ENCODE measurements around the gene RNF180. TPM values are rescaled to one million over a fixed set of nuclear protein-coding genes. Genes with fewer than 3 reads are reported as not detected.

Gene RNF180
- 6.3 and 6.6 TPM in 2 replicates for total RNA-seq (2014; rRNA removed; shearing (Covaris generic))

GRCh38 chr5:64165500-64166200 lies at the start of gene RNF180:
TSS of gene RNF180 (plus strand) at chr5:64165843. CDS start at chr5:64200808, 34,965 bp downstream.
- DNase-seq (ENCODE audit: low spot score): peak; percentile 10

- no peak for DNase-seq (ENCODE audit: low spot score)
Observed at GRCh38 chr5:64125521-64125920, 40.1 kb upstream of the RNF180 start.

- DNase-seq (ENCODE audit: low spot score): no peak
Observed at GRCh38 chr5:64126202-64126741, 39.4 kb upstream of the RNF180 start.

DNA sequence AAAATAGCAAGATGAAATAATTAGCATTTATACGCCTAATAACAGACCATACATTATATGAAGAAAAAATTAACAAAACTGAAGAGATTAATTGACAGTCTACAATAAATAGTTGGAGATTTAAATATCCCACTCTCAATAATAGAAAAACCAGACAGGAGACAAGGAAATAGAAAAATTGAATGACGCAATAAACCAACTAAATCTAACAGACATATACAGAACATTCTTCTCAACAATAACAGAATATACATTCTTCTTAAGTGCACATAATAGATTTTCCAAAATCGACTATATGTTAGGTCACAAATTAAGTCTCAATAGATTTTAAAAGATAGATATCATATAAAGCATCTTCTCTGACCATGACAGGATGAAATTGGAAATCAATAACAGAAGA lies 25.6 kb upstream of the RNF180 start:
- no peak for DNase-seq (ENCODE audit: low spot score)

DNA sequence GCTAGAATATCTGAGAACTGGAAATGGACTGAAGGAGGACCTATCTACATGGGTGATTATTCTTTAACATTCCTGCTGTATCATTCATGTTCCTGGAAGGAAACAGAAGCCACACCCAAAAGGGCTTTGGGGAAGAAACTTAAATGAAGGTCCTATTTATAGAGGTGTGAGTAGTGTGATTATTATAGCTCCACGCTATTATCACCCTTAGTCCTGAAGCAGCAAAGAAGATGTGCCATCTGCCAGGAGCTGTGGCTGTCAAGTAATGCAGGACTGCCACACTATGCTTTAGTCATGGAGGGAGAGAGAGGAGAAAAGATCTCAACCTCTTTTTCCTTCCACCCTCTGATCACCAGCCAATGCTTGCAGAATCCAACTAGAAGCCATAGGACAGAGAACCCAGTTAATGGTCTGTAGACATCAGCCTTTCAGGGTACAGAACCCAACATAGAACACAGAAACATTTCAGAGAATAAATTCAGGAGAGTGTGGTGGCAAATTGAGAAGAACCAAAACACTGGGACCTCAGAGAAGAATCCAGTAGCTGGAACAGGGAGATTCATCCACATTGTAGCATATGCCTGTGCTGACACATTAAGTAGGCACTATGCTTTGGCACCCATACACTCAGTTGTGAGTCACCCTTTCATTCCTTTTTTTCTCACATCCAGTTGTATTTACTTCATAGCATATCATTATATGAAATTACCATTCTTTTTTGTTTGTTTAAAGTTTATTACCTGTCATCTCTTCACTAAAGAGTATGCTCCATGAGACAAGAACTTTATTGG lies 21.0 kb upstream of the RNF180 start:
- DNase-seq (ENCODE audit: low spot score): no peak

DNA sequence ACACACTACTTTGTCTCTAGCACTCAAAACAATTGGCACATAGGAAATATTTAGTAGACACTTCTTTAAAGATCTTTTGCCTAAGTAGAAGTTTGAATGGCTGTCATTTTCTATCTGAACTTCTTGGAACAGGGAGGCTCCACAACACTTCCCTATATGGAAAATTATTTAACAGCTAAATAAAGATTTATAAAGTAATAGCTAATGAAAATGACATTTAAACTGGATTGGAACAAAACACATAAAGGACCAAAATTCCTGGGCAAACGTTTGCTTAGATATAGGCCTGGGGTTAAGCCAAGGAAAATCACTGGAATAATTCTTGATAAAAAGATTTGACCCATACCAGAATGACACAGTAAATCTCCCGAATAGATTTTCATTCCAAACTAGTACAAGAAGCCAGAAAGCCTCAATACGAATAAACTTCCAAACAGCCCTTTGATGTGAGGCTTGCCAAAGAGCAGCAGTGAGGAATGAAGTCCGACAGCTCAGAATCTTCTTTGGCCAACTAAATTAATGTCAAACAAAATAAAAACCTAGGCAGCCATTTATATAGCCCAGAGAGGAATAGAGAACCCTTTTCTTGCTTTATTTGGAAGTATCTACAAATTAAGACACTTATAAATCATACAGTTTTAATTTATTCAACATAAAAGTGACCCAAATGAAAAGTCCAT lies 20.3 kb upstream of the RNF180 start:
- DNase-seq (ENCODE audit: low spot score): no peak

DNA sequence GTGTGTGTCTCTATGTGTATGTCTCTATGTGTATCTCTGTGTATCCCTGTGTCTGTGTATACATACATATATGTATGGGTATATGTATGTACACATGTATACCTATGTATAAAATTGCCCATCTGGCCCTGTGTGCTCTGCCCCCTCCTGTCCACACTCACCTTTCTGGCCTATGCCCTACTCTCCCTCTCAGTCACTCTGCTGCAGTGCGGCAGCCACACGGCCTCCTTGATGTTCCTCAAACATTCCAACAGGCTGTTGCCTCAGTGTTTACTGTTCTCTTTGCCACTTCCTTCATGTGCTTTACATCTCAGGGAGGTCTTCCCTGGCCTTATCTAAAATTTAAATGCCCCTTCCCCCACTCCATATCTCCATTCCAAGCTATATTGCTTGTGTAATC lies 18.3 kb upstream of the RNF180 start:
- no peak for DNase-seq (ENCODE audit: low spot score)

DNA sequence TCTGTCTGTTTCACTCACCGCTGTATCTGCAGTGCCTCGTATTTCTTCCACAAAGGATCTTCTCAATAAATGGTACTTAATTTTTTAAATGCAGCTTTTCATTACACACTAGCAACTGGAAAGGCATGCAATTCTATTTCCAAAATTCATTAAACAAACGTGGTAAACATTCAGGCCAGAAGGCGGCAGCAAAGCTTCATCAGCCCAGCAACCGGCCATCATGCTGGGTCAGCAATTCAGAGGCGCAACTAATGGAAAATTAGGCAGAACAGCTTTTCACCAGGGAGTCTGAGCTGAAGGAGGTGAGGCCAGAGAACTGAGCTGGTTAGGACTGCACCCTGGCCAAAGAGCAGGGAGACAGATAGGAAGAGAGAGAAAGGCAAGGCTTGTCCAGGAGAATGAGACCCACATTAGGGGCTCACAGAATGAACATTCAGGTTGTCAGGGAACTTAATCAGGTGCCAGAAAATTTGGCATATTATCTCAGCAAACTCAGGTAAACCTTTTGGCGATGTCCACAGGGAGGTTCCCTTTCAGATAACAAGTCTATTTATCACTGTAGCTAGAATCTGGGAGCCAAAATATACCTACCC lies 17.7 kb upstream of the RNF180 start:
- peak; percentile 56 for DNase-seq (ENCODE audit: low spot score)

GRCh38 chr5:64149268-64149667 lies 16.4 kb upstream of the RNF180 start:
- DNase-seq (ENCODE audit: low spot score): no peak

DNA sequence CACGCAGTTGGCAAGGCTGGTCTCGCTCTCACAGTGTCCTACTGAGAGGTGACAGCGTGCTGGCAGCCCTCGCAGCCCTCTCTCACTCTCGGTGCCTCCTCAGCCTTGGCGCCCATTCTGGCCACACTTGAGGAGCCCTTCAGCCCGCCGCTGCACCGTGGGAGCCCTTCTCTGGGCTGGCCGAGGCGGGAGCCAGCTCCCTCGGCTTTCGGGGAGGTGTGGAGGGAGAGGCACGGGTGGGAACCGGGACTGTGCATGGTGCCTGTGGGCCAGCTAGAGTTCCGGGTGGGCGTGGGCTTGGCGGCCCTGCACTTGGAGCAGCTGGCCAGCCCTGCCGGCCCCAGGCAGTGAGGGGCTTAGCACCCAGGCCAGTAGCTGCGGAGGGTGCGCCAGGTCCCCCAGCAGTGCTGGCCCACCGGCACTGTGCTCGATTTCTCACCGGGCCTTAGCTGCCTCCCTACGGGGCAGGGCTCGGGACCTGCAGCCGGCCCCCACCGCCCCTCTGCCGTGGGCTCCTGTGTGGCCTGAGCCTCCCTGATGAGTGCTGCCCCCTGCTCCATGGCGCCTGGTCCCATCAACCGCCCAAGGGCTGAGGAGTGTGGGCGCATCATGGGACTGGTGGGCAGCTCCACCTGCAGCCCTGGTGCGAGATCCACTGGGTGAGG lies 15.7 kb upstream of the RNF180 start:
- no peak for DNase-seq (ENCODE audit: low spot score)

DNA sequence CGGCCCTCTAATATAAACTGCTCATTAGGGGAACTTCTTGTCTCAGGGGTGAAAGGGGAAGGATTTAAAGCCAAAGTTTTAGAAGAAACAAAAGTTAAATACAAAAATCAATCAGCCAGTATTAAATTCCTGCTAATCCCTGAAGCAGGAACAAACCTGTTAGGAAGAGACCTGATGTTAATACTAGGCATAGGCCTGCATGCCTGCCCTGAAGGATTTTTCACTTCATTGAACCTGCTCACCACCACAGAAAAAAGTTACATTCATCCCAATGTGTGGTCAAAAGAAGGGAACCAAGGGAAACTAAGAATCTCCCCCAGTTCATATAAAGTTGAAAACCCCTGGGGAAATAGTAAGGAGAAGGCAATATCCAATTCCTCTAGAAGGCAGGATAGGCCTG lies 9.4 kb upstream of the RNF180 start:
- no peak for DNase-seq (ENCODE audit: low spot score)

DNA sequence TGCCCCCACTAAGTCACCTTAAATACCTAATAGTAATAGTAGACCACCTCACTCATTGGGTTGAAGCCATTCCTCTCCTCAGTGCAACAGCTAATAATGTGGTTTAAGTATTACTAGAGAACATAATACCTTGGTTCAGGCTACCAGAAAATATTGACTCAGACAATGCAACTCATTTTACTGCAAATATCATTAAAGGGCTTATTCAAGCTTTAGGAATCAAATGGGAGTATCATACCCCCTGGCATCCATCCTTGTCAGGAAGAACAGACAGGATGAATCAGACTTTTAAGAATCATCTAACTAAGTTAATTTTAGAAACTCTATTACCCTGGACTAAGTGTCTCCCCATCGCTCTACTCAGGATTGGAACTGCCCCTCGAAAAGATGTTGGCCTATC lies 6.8 kb upstream of the RNF180 start:
- DNase-seq (ENCODE audit: low spot score): no peak

- no peak for DNase-seq (ENCODE audit: low spot score)
Observed at GRCh38 chr5:64160201-64160600, 5.4 kb upstream of the RNF180 start.

GRCh38 chr5:64161420-64161819 lies 4.2 kb upstream of the RNF180 start:
- no peak for DNase-seq (ENCODE audit: low spot score)

DNA sequence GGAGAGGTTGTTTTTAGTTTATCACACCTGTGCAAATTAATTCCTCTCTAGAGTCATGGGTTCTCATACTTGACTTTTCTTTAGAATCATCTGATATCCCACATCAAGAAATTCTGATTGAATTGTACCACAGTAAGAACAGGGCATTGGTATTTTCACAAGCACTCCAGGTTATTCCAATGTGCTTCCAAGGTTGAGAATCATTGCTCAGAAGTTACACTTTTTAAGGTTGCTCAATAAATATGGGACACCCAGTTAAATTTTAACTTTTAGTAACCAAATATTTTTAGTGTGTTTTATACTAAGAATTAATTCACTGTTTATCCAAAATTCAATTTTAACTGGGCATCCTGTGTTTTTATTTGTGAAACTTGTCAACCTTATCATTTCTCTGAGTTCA lies 2.5 kb upstream of the RNF180 start:
- no peak for DNase-seq (ENCODE audit: low spot score)

DNA sequence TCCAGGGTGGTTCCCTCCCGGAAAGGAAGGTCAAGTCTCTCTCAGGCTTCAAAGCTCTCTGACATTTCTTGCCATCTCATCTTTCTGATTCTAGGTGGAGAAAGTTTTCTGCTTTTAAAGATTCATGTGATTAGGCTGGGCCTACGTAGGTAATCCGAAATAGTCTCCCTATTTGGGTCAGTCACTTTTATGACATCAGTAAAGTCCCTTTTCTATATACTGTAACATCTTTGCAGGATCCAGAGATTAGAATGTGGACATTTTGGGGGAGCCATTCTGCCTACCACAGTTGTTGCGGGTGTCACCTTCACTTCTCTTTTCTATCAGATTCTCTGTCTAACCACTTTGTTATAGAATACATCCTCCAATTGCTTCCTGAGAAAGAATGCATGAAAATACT lies 1.9 kb upstream of the RNF180 start:
- DNase-seq (ENCODE audit: low spot score): no peak

DNA sequence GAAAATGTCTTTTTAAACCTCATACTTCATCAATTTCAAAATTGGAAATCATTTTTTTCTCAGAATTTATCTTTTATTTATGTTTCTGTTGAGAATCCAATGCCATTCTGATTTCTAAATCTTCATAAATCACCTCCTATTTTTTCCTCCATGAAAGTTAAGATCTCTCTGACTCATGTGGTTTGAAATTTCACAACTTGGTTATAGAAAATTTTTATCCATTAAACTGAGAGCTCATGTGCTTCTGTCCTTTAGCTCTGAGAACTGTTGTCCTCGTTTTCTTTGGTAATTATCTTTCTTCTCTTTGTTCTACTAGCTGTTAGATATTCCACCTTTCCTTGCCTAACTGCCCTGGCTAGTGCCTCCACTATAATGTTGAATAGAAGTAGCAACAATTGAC lies 1.5 kb upstream of the RNF180 start:
- DNase-seq (ENCODE audit: low spot score): no peak

DNA sequence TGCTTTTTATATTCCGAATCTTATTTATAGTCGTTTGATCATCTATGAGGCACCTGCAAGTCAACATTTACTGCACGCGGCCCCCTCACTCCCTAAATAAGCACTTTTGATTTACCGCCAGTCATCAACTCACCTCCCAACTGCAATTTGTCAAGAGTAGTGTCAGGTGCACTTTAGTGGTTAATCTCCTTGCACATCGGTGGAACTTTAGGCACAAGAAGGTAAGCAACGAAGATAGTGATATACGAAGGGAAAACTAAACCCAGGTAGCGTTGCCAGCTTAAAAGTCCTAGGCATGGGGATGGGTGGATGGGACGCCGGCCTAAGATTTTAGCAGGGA lies 513 bp upstream of the RNF180 start:
- no peak for DNase-seq (ENCODE audit: low spot score)

GRCh38 chr5:64166201-64166959 lies 737 bp downstream of the RNF180 start:
- DNase-seq (ENCODE audit: low spot score): no peak

DNA sequence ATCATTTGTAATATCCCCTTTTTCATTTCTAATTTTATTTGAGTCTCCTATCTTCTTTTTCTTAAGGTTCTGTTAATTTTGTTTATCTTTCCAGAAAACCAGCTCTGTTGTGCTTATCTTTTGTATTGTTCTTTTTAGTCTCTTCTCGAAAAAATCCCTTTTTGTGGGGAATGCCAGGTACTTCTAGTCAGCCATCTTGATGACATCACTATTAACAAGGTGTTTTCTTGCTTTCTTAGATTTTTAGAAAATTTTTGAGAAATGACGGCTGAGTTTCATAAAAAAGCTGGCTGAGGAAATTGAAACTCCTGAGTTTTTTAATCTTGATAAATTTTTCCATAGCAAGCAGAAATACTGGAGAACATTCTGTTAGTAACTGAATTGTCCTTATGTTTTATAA lies 10.7 kb downstream of the RNF180 start:
- DNase-seq (ENCODE audit: low spot score): no peak

All from H4 (cell line).